GM13977 (cell line): Measurements from ENCODE around the gene HIVEP3.

Experiments used
- DNase-seq: peaks from one replicate; pipeline ENCODE4 v3.0.0; 2012; ENCODE audit warnings: low spot score
- in situ Hi-C: fragments of 300-500 bp; cut with MboI; formaldehyde crosslinking; loops from one replicate; pipeline ENCODE4 v1.12.0; 2022; ENCODE audit warnings: low sequenced_read_pairs, low pct_unique_long_range_greater_than_20kb, mixed read lengths, inconsistent platforms; ENCODE audit not compliant: unreplicated experiment
- TF ChIP-seq, protein P1 (sequence below): IDR thresholded peaks from 2 replicates; pipeline ENCODE4 v1.5.1; 2012; ENCODE audit warnings: mild to moderate bottlenecking, control low read depth; ENCODE audit not compliant: insufficient read depth; ENCODE audit errors: extremely low read depth, missing control alignments

The HIVEP3 gene

DNA sequence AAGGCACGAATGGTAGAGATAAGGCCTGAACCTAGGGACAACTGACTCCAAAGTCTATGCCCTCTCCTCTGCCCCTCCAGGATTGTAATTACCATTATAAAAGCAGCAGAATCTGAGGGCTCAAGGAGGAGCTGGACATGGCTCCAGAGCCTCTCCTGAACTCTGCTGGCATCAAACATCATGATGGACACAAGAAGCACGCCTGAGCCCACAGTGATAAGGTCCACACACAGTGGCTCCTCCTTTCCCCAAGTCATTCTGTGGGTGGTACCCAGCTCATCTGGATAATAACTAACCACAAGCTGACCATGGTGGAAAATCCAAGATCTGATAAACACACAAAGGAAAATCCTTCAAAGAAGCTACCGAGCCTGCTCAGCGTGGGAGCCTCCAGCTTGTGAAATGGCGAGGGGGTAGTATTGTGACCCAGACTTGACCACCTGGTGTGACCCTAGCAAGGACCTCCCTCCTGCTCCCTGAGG is 85.2 kb downstream of the HIVEP3 start:
- DNase-seq = no peak
- in situ Hi-C loops = no loop called here
- TF ChIP-seq, protein P1, sequence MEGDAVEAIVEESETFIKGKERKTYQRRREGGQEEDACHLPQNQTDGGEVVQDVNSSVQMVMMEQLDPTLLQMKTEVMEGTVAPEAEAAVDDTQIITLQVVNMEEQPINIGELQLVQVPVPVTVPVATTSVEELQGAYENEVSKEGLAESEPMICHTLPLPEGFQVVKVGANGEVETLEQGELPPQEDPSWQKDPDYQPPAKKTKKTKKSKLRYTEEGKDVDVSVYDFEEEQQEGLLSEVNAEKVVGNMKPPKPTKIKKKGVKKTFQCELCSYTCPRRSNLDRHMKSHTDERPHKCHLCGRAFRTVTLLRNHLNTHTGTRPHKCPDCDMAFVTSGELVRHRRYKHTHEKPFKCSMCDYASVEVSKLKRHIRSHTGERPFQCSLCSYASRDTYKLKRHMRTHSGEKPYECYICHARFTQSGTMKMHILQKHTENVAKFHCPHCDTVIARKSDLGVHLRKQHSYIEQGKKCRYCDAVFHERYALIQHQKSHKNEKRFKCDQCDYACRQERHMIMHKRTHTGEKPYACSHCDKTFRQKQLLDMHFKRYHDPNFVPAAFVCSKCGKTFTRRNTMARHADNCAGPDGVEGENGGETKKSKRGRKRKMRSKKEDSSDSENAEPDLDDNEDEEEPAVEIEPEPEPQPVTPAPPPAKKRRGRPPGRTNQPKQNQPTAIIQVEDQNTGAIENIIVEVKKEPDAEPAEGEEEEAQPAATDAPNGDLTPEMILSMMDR = no peak

DNA sequence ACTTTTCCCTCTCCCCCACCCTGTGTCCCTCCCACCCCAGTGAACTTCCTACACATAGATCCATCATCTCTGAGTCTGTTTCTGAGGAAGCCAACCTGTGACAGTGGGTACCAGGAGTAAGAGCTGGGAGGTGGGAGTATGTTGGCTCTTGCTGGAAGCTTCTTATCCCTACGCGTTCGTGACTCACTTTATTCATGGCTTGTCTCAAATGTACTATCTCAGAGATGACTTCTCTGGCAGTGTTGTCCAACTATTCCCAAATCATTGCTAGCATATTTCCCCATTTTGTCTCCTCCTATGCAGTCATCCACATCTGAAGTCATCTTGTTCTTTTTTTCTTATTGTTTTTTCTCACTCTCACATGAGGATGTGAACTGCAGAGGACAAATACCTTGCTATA is 88.0 kb downstream of the HIVEP3 start:
- in situ Hi-C loops = no loop called here

DNA sequence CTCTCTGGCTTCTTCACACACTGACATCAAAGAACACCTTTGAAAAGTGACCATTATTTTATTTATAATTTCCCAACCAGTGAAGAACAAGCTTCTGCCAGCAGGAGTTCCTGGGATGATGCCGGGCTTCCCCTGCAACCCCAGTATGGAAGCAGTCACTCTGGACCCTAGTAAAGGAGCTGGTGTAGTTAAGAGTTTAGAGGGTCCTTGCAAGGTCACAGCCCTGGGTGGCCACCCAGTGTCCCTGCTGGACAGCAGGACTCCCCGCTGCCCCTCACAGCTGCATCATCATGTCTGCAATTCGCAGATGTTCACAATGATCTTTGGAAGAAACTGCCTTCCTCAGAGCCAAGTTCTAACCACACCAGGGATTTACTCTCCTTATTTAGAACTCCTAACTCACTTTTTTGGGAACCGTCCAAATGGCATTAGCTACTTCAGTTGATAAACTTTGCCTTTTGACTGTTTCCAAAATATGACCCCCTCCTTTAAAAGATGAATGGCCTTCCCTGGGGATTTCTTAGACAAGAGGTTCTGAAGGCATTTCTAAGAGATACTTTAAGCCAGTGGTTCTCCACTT is 90.6 kb downstream of the HIVEP3 start:
- TF ChIP-seq, protein P1 = no peak
- no peak for DNase-seq
- in situ Hi-C loops = no loop called here

More for the DNA sequence above, 88.0 kb downstream of the HIVEP3 start:
- TF ChIP-seq, protein P1 = no peak
- no peak for DNase-seq

DNA sequence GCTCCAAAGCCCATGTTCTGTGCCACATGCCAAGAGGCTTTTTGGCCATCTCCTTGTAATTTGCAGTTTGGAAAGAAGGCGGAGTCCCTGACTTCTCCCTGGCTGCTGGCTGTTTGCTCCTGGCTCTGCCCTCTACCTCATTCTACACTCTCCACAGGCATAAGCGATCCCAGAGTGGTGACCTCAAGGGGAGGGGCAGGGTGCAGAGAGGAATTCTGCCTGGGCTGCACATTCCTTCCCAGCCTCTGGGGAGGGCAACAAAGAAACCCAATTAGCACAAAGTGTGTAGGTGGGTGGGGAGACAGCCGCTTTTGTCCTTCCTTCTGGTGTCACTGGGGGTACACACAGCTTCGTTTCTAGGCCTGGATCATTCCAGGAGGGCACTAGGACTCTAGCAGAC is 95.3 kb downstream of the HIVEP3 start:
- no peak for DNase-seq
- TF ChIP-seq, protein P1 = no peak
- in situ Hi-C loops = no loop called here

DNA sequence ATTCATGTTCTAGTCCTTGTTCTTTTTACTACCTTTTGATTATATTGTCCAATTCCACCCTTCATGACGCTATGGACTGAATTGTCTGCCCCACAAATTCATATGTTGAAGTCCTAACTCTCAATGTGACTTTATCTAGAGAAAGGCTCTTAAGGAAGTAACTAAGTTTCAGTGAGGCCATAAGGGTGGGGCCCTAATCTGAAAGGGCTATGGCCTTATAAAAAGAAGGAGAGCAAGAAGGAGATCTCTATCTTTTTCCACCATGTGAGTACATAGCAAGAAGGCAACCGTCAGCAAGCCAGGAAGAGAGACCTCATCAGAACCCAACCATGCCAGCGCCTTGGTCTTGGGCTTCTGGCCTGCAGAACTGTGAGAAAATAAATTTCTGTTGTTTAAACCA is 95.9 kb downstream of the HIVEP3 start:
- TF ChIP-seq, protein P1 = no peak
- in situ Hi-C loops = no loop called here
- DNase-seq = no peak

DNA sequence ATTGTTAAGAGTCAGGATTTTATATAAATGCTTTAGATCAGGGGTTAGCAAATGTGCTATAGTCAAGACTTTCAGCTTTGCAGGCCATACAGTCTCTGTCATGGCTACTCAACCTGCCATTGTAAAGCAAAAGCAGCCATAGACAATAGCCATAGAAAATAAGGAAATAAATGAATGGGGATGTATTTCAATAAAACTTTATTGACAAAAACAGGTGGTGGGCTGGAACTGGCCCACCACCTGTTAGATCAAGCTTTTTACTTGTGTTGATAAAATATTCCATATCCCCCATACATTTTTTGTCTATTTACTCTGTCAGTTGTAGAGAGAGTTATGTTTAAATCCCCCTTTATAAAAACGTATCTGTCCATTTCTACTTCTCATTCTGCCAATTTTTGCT is 98.9 kb downstream of the HIVEP3 start:
- TF ChIP-seq, protein P1 = no peak
- no peak for DNase-seq
- in situ Hi-C loops = no loop called here
